Midbrain (tissue), 1 donor: ENCODE measurements around the gene NFYA.

Source experiments
- DNase-seq: peaks from one replicate; lab custom pipeline; 2025; lab: John Stamatoyannopoulos, UW

NFYA gene

GRCh38 chr6:41072836-41073202 lies at the start of gene NFYA:
Gene NFYA, plus strand, starts transcription at chr6:41072974. Its CDS starts 6,116 bp downstream, at chr6:41079090.
- peak; percentile 100 for DNase-seq

GRCh38 chr6:41023114-41023513 lies 49.7 kb upstream of the NFYA start:
- DNase-seq = no peak

GRCh38 chr6:41025966-41026530 lies 46.7 kb upstream of the NFYA start:
- DNase-seq = no peak

- DNase-seq = no peak
Observed at GRCh38 chr6:41027241-41027640, 45.5 kb upstream of the NFYA start.

GRCh38 chr6:41027799-41028560 lies 44.8 kb upstream of the NFYA start:
- peak; percentile 73 for DNase-seq

GRCh38 chr6:41028561-41029412 lies 44.0 kb upstream of the NFYA start:
- DNase-seq = no peak

GRCh38 chr6:41032830-41033229 lies 39.9 kb upstream of the NFYA start:
- DNase-seq = no peak

- no peak for DNase-seq
Observed at GRCh38 chr6:41033776-41034175, 39.0 kb upstream of the NFYA start.

- DNase-seq = no peak
Observed at GRCh38 chr6:41036186-41036585, 36.6 kb upstream of the NFYA start.

- DNase-seq = no peak
Observed at GRCh38 chr6:41036601-41037000, 36.2 kb upstream of the NFYA start.

- no peak for DNase-seq
Observed at GRCh38 chr6:41037107-41037900, 35.5 kb upstream of the NFYA start.

- no peak for DNase-seq
Observed at GRCh38 chr6:41038205-41038604, 34.6 kb upstream of the NFYA start.

- no peak for DNase-seq
Observed at GRCh38 chr6:41039060-41039998, 33.4 kb upstream of the NFYA start, which contains the start of gene UNC5CL. Gene UNC5CL, minus strand, starts transcription at chr6:41039221. Its CDS starts 4,147 bp downstream, at chr6:41035074.

- no peak for DNase-seq
Observed at GRCh38 chr6:41040101-41040939, 32.5 kb upstream of the NFYA start.

GRCh38 chr6:41040940-41041536 lies 31.7 kb upstream of the NFYA start:
- DNase-seq = no peak

GRCh38 chr6:41042226-41043055 lies 30.3 kb upstream of the NFYA start, which contains the start of gene TSPO2:
Gene TSPO2, plus strand, starts transcription at chr6:41042467. Its CDS starts 519 bp downstream, at chr6:41042986.
- DNase-seq = no peak

GRCh38 chr6:41043151-41043550 lies 29.6 kb upstream of the NFYA start:
- no peak for DNase-seq

GRCh38 chr6:41045664-41046063 lies 27.1 kb upstream of the NFYA start:
- DNase-seq = no peak
